Activated T-helper 1 cell treated with Interleukin-2 at 50 U/mL for 16 hours (primary cell): Measurements from ENCODE around the gene FGD4.

Experiments
- DNase-seq: peaks from one replicate; pipeline ENCODE4 v3.0.0-alpha.2; 2020; ENCODE audit warnings: low read depth

Gene FGD4

DNA sequence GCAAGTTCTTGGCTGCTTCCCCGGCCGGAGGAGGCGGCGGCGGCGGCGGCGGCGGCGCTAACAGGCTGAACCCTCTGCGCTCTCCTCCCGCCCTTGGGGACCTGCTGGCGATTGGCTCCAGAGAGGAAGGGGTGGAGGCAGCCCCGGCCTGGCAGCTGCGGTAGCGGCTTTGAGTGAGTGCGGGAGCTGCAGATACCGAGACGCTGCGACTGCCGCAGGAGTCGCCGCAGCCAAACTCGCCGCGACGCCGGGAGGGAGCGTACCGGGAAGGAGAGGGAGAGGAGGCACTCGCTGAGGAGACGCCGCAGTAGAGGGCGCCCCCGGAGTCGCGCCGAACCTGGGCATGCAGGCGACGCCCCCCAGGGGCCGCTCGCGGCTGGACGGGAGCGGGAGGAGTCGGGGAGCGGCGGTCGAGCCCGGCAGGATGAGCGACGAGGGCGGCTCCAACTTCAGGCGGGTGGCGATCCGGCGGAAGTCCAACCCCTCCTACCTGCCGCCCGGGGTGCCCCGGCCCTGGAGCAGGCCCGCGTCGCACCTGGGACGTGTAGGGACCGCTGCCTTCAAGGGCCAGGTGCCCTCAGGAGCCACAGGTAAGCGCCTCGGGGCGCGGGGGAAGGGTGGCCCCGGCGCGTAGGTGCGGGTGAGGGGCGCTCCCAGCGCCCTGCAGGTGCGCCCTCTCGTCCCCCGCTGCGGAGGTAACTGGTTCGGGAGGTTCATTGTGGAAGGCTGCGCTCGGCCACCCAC lies at the start of gene FGD4:
FGD4 (plus strand) TSS at position 189 of the 744 bp plus-strand sequence.
- DNase-seq: peak; percentile 4

DNA sequence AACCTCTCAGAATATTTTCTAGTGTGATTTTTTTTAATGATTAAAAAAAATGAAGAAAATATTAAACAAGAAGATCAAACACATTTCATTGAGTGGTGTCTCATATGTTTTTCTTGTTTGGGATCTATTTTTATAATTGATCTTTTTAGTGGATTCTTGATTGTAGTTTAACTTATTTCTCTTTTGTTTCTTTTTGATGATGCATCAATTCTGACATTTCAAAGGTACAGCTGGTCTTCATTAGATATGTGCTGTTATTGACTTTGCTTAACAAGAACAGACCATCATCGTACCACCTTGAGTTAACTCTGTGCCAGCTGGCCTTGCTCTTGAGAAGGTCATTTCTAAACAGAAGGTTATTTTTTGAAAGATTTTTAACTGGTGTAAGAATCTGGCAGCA lies 45.8 kb upstream of the FGD4 start:
- DNase-seq: no peak

- no peak for DNase-seq
Measured at GRCh38 chr12:32357601-32358249, 41.6 kb upstream of the FGD4 start.

- DNase-seq: no peak
Measured at GRCh38 chr12:32360956-32361355, 38.4 kb upstream of the FGD4 start.

DNA sequence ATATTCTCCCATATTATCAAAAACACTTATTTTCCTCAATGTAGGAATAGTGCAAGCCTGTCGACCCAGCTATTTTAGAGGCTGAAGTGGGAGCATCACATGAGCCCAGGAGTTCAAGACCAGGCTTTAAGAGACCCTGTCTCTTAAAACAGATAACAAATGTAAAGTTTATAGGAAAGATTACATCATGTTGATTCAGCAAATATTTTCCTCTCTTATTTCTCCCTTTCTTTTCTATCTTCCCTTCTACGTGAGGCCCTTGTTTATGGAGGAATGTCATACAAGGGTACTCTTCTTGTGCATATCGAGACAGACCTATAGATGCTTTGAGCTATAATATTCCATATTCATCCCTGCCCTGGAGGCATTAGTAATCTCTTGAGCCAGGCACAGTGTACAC lies 36.5 kb upstream of the FGD4 start:
- no peak for DNase-seq

DNA sequence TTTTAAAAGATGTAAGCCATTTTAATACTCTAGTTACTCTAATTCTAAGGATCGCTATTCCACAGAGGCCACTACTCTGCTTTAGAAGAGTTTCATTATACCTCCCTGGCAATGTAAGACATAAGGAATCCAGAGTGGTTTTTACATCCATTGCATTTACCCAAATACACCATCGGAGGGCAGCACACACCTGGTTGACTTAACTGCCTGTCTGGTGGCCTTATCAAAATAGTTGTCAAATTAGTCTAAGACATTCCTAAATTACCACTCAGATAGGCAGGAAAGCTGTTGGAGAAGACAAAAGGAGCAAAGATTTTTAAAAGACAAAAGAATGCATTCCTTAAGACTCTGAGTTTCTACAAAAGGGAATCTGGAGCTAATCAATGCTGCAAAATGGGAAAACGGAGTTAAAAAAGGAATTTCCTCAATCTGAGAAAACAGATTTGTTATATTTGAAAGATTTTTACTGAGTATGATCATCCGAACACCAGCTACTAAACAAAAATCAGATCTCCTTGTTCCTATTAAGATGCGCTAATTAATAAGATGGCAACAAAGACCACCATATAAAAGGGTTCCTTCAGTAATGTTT lies 33.8 kb upstream of the FGD4 start:
- no peak for DNase-seq

GRCh38 chr12:32366714-32367113 lies 32.6 kb upstream of the FGD4 start:
- no peak for DNase-seq

DNA sequence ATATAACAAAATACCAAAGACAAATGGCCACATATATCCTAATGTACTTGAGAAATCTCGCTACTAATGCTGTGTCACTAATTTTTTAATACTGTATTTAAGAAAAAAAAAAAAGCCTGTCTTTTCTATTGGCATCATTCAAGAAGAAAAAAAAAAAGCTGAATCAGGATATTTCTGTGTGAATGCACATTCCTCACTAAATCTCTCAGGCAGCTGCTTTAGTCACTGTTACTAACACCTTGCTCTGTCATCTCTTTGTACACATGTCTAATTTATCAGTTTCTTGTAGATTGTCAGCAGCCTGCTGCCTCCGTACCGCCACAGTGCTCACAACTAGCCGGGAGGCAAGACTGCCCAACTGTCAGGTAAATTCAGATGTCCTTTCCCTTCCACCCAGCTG lies 32.0 kb upstream of the FGD4 start:
- no peak for DNase-seq

- no peak for DNase-seq
Measured at GRCh38 chr12:32369202-32369601, 30.2 kb upstream of the FGD4 start.

DNA sequence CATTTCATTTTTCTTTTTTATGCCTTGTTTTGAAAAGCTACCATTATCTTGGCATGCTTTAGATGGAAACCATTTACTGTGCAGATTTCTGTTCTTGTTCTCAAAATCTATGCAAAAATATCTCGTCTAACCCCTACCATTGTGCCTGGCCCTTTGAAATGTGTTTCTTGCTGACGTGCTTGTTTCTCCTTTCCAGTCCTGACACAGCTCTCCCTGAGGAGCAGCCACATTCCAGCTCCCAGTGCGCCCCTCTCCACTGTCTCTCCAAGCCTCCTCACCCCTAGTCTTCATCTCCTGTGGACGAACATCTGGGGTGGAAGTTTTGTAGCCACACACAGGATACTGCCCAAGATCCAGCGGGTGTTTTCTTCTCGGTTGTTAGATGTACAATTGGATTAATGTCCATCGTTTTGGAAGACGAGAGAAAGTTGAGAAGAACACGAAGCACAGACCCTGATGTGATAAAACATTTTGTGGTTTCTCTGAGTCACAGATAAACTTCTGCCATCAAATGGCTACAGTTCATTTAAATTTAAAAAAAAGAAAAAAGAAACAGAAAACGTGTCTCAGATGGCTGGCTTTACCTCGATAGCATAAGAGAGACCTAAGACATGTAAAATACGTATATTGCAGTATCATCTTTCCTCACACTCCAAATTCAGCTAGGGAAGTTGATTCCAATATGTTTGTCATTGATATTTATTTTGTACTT lies 21.9 kb upstream of the FGD4 start:
- no peak for DNase-seq

DNA sequence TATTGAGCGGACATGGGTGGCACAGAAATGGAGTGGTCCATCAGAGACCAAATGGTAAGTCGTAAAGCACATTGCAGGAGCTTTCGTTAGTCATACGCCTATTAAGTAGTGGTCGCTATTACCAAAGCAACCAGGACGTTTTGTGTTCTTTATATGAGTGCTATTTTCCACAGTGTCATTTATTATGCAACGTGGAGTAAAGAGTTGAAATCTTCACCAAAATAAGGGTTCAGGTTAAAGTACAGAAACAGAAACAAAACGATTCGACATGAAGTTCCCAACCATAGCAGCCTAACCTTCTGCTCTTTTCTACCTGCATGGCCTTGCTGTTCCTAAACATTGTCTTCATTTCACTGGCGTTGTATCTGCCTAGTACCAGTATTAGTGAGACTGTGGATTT lies 20.1 kb upstream of the FGD4 start:
- no peak for DNase-seq

DNA sequence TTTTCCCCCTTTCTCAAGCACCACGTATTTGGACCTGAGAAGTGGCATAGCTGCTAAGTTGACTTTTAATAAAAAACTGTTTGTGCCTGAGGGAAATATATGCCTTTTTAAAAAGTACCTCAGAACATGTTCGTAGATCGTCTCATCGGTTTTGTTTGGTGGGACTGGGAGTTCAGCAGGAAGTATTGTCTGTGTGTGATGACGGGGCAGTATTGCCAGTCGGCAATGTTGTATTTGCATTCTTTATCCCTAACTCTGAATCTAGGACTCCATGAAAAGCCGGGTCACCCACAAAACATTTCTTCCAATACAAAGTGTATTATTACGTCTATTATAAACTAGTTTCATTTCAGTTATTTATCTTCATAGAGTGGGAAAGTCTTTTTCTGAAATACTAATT lies 19.7 kb upstream of the FGD4 start:
- DNase-seq: no peak

GRCh38 chr12:32382226-32382625 lies 17.1 kb upstream of the FGD4 start:
- no peak for DNase-seq

DNA sequence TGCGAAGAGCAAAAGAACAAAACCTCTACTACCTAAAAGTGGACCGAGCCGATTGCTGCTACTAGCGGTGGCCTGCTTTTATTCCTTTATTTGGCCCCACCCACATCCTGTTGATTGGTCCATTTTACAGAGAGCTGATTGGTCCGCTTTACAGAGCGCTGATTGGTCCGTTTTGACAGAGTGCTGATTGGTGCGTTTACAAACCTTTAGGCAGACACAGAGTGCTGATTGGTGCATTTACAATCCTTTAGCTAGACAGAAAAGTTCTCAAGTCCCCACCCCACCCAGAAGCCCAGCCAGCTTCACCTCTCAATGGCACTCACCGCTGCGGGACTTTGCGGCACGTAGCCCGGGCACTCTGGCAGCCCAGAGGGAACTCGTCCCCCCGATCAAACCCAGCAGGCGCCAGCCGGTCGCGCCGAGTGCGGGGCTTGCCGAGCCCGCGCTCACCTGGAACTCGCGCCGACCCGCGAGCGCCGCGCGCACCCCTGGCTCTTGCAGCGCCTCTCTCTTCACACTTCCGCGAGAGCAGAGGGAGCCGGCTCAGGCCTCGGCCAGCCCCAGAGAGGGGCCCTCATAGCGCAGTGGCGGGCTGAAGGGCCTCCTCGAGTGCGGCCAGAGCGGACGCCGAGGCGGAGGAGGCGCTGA lies 8.7 kb upstream of the FGD4 start:
- DNase-seq: no peak

DNA sequence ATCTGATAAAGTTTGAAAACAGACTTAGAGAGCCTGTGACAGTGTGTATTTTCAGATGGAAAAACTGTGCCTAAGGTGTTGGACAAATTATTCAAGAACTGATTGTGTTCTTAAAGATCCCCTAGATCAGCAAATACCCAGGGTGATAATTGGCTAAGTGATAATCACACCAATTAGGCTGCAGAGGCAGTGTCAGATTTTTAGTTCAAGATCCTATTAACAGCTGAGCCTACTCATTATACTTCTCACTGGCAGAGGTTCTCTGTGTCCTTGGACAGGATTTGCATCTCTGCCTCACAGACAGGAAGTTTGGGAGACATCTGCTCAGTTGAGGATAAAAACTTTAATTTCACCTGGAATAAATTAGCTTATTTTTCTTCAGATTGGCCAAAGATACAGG lies 4.3 kb upstream of the FGD4 start:
- no peak for DNase-seq

GRCh38 chr12:32397696-32398095 lies 1.7 kb upstream of the FGD4 start:
- no peak for DNase-seq

DNA sequence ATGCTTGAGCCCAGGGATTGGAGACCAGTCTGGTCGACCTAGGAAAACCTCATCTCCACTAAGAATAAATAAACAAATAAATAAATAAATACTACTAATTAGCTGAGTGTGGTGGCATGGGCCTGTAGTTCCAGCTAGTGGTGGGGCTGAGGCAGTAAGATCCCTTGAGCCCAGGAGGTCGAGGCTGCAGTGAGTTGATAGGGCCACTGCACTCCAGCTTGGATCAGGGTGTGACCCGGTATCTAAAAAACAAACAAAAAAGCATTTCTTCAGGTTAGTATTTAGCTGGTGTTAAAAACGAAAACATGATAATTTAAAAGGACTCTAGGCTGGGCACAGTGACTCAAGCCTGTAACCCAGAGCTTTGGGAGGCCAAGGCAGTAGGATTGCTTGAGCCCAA lies 1.2 kb upstream of the FGD4 start:
- no peak for DNase-seq

DNA sequence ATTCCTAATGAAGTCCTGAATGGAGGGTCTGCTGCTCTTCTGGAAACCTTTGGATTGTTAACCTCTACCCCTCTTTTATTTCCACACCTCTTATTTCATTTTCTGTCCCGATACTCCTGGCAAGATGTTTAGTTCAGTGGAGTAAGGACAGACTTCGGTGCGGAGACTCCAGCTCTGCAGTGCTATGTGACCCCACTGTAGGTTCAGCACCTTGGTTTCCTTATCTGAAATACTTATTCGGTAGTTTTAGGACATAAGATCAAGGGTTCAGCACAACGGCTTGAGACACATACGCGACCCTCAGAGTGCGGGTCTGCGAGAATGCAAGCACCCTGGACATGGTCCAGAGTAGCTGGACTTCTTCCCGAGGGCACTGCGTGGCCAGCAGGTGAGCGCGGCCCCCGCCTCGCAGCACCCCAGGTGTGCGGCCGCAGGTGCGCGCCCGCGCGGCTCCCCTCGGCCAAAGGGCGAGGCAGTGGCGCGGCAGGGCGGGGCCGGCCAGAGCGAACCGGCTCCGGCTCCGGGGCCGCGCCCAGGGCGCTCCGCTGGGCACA lies 465 bp upstream of the FGD4 start:
- no peak for DNase-seq

DNA sequence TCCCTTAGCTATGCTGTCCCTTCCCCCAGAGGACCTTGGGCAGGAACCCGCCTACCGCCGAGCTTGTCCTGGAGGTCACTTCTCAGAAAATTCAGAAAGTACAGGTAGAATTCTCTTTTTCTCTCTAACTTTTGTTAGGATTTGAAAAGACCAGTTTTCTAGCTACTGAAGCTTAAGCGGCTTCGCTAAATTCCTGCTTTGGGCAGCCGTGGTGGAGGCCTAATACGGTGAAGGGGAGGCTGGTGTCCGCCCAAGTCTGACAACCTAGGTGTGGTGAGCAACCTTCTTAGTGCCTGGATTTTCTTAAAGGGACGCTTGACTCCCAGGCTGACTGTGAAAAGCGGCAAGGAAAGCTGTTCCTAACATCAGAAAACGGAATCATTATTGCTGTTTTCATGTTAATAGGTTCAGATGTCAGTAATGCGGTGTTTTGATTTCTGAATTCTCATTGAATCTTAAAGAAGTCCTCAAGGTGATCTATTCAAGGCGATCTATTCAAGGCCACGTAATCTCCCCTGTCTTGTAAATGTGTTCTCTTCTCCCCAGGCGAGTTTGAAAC lies 835 bp downstream of the FGD4 start:
- no peak for DNase-seq

GRCh38 chr12:32400866-32401265 lies 1.5 kb downstream of the FGD4 start:
- DNase-seq: no peak

GRCh38 chr12:32402170-32402569 lies 2.8 kb downstream of the FGD4 start:
- DNase-seq: no peak

- DNase-seq: no peak
Measured at GRCh38 chr12:32402946-32403345, 3.6 kb downstream of the FGD4 start.
